NT2/D1 (cell line): ENCODE results near the gene MX1.

Experiments
- YY1 ChIP-seq: IDR thresholded peaks from 2 replicates; pipeline ENCODE4 v1.6.1; 2011; ENCODE audit not compliant: insufficient read length, insufficient read depth
- ZNF274 ChIP-seq: IDR thresholded peaks from 2 replicates; pipeline ENCODE4 v1.6.1; 2011; ENCODE audit warnings: mild to moderate bottlenecking, low read depth, low read length

DNA sequence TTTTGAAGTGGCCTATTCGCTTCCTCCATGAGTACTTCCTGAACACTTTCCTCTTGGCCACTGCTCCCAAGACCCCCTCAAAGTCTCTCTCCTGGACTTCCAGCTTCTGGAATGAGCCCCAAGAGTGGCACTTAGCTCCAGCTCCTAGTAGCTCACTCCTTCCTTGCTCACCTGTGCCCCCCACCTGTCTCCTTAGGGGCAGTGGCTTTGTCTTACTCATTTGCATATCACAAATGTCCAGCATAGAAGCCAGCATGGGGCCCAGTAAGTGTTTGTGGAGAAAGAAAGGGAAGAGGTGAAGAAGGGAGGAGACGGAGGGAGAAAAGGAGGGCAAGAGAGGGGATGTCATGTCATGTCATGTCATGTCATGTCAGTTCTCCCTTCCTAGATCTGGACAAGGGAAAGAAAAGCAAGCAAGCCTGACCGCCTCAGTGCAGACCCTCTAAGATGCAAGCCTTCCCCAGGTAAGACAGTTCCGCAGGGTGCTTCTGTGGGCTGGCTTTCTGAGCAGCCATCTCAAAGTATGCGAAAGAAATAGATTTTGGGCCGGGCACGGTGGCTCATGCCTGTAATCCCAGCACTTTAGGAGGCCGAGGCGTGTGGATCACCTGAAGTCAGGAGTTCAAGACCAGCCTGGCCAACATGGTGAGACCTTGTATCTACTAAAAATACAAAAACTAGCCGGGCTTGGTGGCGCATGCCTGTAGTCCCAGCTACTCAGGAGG is 6.9 kb upstream of the MX1 start:
- no peak for TF ChIP-seq YY1
- TF ChIP-seq ZNF274: no peak
